Mesendoderm (in vitro differentiated cells): ENCODE results near the gene PCGF6. TPM values are rescaled to one million over a fixed set of nuclear protein-coding genes. Genes with fewer than 3 reads are reported as not detected.

Source experiments
- small RNA-seq: library from polyadenylated mRNA; stranded (forward); fragments of <200 nt; extraction: miRNeasy Mini kit (QIAGEN cat#:217004); gene quantifications from one replicate; pipeline ENCODE3, GENCODE V24; 2013; ENCODE audit not compliant: insufficient read depth

The PCGF6 gene

Small RNAs within 50 kb of the gene (small RNA-seq; reads per million reads assigned to genes)
- not detected for gene RNU11-3P
